Vagina (tissue), 2 donors: ENCODE measurements around the gene GNAQ. TPM values are rescaled to one million over a fixed set of nuclear protein-coding genes. Genes with fewer than 3 reads are reported as not detected.

Experiments used
- DNase-seq, 2 donors: peaks; one replicate each; pipeline ENCODE4 v3.0.0-alpha.2; 2017; ENCODE audit errors: extremely low spot score in 2 of 2
- H3K27ac ChIP-seq: fragments of 200-600 bp; sonication (generic); one replicate; pipeline ENCODE4 v1.5.1; 2019
- H3K27me3 ChIP-seq: fragments of 200-600 bp; sonication (generic); one replicate; pipeline ENCODE4 v1.5.1; 2019
- H3K36me3 ChIP-seq, 2 donors: fragments of 200-600 bp; sonication (generic); one replicate each; pipeline ENCODE4 v1.5.1; 2017 to 2019
- H3K4me1 ChIP-seq: fragments of 200-600 bp; sonication (generic); one replicate; pipeline ENCODE4 v1.5.1; 2019
- H3K4me3 ChIP-seq, 2 donors: fragments of 200-600 bp; sonication (generic); 1 replicate in 1 of 2; 2 replicates in 1 of 2; pipeline ENCODE4 v1.5.1; 2016 to 2019
- H3K9me3 ChIP-seq: fragments of 200-600 bp; sonication (generic); one replicate; pipeline ENCODE4 v1.5.1; 2019
- POLR2A ChIP-seq, 2 donors: fragments of 450-650 bp; IDR thresholded peaks; one replicate each; pipeline ENCODE4 v1.6.1; 2017; ENCODE audit warnings: antibody characterized with exemption in 2 of 2, mild to moderate bottlenecking in 2 of 2, moderate library complexity in 2 of 2
- POLR2AphosphoS5 ChIP-seq, 2 donors: sonication (generic); formaldehyde crosslinking; IDR thresholded peaks; one replicate each; pipeline ENCODE4 v1.9.0; 2017; ENCODE audit warnings: antibody characterized with exemption in 2 of 2, mild to moderate bottlenecking in 2 of 2, low read depth in 1 of 2; ENCODE audit not compliant: insufficient read depth in 1 of 2
- intact Hi-C: fragments of 100-400 bp; cut with DNase I; formaldehyde crosslinking; loops from one replicate; pipeline ENCODE4 v1.15.1; 2023
- total RNA-seq: library from RNA; depleted of rRNA; stranded (reverse); fragments of >200 nt; gene quantifications from one replicate; pipeline ENCODE4 v1.2.3, GENCODE V29; 2016
- TF ChIP-seq, protein P1 (sequence below), 3 experiments: fragments of 450-650 bp in 2 of 3; fragments of 200-600 bp in 1 of 3; sonication (generic) in 1 of 3; IDR thresholded peaks; one replicate each; pipeline ENCODE4 v1.5.1; 2017 to 2019; ENCODE audit warnings: antibody characterized with exemption in 3 of 3, mild to moderate bottlenecking in 2 of 3, moderate library complexity in 2 of 3

GNAQ gene
- 31.9 TPM for total RNA-seq

DNA sequence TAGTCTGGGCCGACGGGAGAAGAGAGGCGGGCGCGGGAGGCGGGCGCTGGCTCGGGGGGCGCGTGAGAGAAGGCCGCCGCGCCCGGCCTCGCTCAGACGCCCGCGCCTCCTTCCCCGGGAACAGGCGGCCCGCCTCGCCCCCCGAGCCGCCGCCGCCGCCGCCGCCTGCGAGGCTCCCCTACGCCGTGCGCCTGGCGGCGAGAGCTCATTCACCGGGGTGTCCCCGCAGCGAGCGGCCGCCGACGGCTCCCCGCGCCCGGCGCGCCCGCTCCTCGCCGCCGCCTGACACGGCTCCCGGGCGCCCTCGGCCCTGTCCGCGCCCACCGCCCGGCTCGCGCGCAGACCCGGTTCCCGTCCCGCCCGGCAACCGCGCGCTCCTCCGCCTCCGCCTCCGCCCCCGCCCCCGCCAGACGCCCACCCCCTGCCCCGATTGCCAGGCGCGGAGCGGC, at the start of gene GNAQ:
GNAQ (minus strand) TSS at position 368 of the 449 bp plus-strand sequence. CDS start 576 bp downstream, outside the sequence.
- no peak for DNase-seq
- intact Hi-C loops, result loop anchor here (10.0 kb wide), 3 partner anchors 57 to 597 kb away; no protein-coding TSS in a partner anchor
- Histone ChIP-seq H3K4me3 (peak within 1 kb of the TSS; percentile 77 to 98), H3K9me3 (no peaks in the 10 kb centered on the region), H3K4me1 (peaks cover 45% of the 10 kb centered on the region), H3K27ac (peak within 1 kb of the TSS; percentile 97), H3K36me3 (no peaks in the 10 kb centered on the region), H3K27me3 (no peaks in the 10 kb centered on the region)
- no peak for TF ChIP-seq POLR2A (IDR thresholded peaks at IDR 0.05)
- TF ChIP-seq, protein P1, sequence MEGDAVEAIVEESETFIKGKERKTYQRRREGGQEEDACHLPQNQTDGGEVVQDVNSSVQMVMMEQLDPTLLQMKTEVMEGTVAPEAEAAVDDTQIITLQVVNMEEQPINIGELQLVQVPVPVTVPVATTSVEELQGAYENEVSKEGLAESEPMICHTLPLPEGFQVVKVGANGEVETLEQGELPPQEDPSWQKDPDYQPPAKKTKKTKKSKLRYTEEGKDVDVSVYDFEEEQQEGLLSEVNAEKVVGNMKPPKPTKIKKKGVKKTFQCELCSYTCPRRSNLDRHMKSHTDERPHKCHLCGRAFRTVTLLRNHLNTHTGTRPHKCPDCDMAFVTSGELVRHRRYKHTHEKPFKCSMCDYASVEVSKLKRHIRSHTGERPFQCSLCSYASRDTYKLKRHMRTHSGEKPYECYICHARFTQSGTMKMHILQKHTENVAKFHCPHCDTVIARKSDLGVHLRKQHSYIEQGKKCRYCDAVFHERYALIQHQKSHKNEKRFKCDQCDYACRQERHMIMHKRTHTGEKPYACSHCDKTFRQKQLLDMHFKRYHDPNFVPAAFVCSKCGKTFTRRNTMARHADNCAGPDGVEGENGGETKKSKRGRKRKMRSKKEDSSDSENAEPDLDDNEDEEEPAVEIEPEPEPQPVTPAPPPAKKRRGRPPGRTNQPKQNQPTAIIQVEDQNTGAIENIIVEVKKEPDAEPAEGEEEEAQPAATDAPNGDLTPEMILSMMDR (IDR thresholded peaks at IDR 0.05), result no peak
- no peak for TF ChIP-seq POLR2AphosphoS5 (IDR thresholded peaks at IDR 0.05; ENCODE audit: insufficient read depth in 1 of 2, low read depth in 1 of 2)

DNA sequence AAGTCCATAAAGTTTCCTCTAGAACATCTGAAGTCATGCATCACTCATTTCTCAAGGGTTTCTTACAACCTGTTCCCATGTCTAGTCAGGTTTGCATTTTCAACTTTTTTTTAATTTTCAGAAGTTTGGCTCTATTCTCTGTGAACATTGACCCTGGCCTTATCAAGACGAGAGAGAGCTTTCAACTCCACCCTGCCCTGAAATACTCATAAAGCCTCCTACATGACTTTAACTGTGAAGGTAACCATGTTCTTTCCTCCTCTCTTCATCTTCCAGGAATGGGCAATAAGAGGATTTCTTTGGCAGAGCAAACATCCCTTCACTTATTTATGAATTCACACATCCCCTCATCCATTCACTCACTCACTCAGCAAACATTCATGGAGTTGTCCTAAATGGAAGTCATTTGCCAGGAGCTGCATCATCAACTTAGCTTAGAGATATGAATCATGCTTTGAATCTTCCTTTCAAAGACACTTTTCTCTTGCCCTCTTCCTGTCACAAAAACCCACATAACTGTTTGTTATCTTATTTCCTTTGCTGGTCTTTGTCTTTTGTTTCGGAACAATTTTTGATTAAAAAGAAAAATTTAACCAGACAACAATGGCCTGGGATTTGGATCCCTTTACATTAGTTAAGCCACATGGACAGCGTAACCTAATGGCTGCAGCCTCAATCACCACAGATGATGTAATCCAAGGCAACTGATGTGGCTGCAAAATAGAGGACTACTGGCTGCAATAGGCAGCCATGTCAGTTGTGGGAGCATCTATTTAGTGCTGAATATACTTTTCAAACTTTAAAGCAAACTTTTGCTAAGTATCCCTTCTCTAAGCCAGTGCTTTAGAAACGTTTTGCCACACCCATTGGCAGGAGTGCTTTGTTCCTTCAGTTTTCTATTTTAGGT, 43.0 kb upstream of the GNAQ start:
- no peak for TF ChIP-seq POLR2AphosphoS5 (IDR thresholded peaks at IDR 0.05; ENCODE audit: insufficient read depth in 1 of 2, low read depth in 1 of 2)
- TF ChIP-seq POLR2A (IDR thresholded peaks at IDR 0.05), result no peak
- TF ChIP-seq, protein P1 (IDR thresholded peaks at IDR 0.05), result no peak
- H3K9me3 ChIP-seq, result no peaks in the 10 kb centered on the region
- H3K36me3 ChIP-seq, result no peaks in the 10 kb centered on the region
- no peaks in the 10 kb centered on the region for H3K27me3 ChIP-seq
- DNase-seq, result no peak
- H3K27ac ChIP-seq, result no peak overlapping the region
- H3K4me1 ChIP-seq, result no peaks in the 10 kb centered on the region
- intact Hi-C loops, result no loop called here
- no peak overlapping the region for H3K4me3 ChIP-seq

GRCh38 chr9:78073722-78074121, 42.1 kb upstream of the GNAQ start:
- no peaks in the 10 kb centered on the region for H3K4me1 ChIP-seq
- H3K27ac ChIP-seq, result no peak overlapping the region
- no peak overlapping the region for H3K4me3 ChIP-seq
- TF ChIP-seq POLR2A (IDR thresholded peaks at IDR 0.05) (no peak), POLR2AphosphoS5 (IDR thresholded peaks at IDR 0.05; ENCODE audit: insufficient read depth in 1 of 2, low read depth in 1 of 2) (no peak)
- TF ChIP-seq, protein P1 (IDR thresholded peaks at IDR 0.05), result no peak
- no peaks in the 10 kb centered on the region for H3K9me3 ChIP-seq
- H3K36me3 ChIP-seq, result no peaks in the 10 kb centered on the region
- no peaks in the 10 kb centered on the region for H3K27me3 ChIP-seq
- intact Hi-C loops, result no loop called here
- DNase-seq, result no peak

DNA sequence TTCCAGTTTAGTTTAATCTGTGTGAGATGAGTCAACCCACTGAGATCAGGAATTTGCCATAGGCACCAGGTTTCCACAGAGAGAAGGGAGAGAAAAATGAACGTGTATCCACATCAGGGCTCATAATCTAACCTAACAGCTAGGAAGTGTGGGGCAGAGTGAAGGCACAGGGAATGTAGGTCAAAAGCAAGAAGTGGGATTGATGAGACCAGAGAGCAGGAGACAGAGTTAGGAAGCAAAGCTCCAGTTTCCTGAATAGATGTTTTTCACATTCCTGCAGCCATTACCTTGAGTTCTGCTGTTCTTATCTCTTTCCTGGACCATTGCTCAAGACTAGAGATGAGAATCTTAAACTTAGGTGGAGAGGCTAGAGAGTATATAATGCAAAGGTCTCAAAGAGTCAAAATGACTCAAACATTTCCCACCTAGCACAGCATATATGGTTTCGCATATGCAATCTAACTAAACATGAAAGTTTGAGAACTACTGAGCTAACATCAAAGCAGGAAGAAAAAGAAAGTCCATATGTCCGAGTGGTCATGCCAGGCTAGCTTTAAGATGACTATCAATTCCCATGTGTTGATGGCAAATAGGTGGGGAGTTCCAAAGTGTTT, 41.1 kb upstream of the GNAQ start:
- no peak overlapping the region for H3K27ac ChIP-seq
- no peaks in the 10 kb centered on the region for H3K4me1 ChIP-seq
- intact Hi-C loops, result no loop called here
- TF ChIP-seq POLR2A (IDR thresholded peaks at IDR 0.05) (no peak), POLR2AphosphoS5 (IDR thresholded peaks at IDR 0.05; ENCODE audit: insufficient read depth in 1 of 2, low read depth in 1 of 2) (no peak)
- TF ChIP-seq, protein P1 (IDR thresholded peaks at IDR 0.05), result no peak
- no peak for DNase-seq
- no peaks in the 10 kb centered on the region for H3K9me3 ChIP-seq
- no peaks in the 10 kb centered on the region for H3K36me3 ChIP-seq
- no peaks in the 10 kb centered on the region for H3K27me3 ChIP-seq
- H3K4me3 ChIP-seq, result no peak overlapping the region
